ENCODE results near the gene CHODL. TPM values are rescaled to one million over a fixed set of nuclear protein-coding genes. Genes with fewer than 3 reads are reported as not detected.

The CHODL gene
- total RNA-seq, 4 donors from 2014 or later = 0.35 TPM; not detected in 3

DNA sequence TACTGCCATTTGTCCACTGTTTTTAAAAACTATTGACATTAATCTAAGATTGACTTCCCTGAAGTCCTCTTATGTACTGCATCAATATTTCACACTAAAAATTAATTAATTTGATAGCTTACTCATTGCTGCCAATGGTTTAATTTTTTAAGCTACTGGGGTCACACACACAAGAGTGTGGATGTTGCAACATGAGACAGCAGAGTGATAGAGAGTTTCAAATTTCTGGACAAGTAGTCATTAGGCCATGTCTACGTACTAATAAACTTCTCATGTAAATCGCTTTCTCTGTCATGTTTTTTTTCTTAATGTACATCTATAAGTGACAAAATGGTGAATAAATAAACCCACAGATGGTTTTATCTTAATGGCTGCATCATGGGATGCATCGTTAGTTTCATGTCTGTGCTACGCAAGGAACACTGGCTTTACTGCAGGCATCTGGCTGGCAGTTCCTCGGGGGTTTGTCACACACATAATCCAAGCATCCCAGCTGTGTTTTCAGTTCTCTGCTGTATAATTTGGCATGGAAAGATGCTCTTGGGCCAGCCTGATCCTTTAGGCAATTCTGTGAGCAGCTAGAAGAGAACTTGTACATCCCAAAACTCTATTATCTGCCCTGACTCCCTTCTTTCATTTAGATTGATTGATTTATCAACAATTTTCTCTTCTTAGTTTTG, 16.4 kb upstream of the CHODL start:
- Histone ChIP-seq H3K36me3 (no peaks in the 10 kb centered on the region), H3K27ac (no peak overlapping the region), H3K4me3 (no peak overlapping the region), H3K27me3 (no peaks in the 10 kb centered on the region), H3K9me3 (no peaks in the 10 kb centered on the region), H3K4me1 (no peaks in the 10 kb centered on the region)
- no peak for DNase-seq
- TF ChIP-seq, protein P1, sequence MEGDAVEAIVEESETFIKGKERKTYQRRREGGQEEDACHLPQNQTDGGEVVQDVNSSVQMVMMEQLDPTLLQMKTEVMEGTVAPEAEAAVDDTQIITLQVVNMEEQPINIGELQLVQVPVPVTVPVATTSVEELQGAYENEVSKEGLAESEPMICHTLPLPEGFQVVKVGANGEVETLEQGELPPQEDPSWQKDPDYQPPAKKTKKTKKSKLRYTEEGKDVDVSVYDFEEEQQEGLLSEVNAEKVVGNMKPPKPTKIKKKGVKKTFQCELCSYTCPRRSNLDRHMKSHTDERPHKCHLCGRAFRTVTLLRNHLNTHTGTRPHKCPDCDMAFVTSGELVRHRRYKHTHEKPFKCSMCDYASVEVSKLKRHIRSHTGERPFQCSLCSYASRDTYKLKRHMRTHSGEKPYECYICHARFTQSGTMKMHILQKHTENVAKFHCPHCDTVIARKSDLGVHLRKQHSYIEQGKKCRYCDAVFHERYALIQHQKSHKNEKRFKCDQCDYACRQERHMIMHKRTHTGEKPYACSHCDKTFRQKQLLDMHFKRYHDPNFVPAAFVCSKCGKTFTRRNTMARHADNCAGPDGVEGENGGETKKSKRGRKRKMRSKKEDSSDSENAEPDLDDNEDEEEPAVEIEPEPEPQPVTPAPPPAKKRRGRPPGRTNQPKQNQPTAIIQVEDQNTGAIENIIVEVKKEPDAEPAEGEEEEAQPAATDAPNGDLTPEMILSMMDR (IDR thresholded peaks at IDR 0.05) = no peak
- no peak for TF ChIP-seq POLR2A (IDR thresholded peaks at IDR 0.05)

DNA sequence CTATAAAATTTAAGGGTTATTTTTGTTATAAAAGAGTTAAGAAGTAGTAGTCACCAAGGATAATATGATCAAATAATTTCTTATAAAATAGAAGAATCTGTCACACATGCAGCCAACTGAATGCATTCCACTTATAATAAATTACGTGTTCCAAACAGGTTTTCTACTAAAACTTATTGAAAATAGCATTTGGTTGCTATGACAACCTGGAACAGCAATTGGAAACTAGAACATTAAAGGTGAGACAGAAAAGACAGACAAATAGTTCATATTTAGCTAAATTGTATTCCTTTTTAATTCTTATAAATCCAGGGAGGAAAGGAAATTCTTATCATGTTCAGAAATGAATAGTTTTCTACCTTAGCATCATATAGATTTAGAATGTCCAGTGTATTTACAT, 9.1 kb upstream of the CHODL start:
- Histone ChIP-seq H3K4me1 (no peaks in the 10 kb centered on the region), H3K9me3 (no peaks in the 10 kb centered on the region), H3K36me3 (no peaks in the 10 kb centered on the region), H3K27me3 (no peaks in the 10 kb centered on the region), H3K27ac (no peak overlapping the region), H3K4me3 (no peak overlapping the region)
- DNase-seq = no peak
- TF ChIP-seq, protein P1 (IDR thresholded peaks at IDR 0.05) = no peak
- no peak for TF ChIP-seq POLR2A (IDR thresholded peaks at IDR 0.05)

DNA sequence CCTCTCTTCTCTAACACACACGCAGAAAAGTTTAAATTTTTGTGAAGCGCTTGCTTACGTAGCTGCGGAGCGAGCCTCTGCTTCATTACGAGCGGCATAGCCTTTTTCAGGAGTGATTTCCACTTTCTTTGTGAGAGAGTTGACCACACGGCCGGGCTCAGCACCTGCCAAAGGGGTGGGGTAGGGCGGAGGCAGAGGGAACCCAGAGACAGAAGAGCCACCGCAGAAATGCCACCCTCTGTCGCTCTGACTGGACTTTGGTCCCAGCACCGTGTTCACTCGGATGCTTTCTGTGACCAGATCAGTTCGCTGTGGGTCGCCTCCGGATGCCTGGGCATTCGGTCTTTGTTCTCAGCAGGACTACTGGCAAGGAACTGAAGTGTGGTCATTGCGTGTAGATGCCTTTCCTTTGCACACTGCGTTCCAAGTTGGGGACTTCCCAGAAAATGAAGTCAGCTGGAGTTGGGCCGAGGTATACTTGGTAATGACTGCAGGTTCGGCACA, 883 bp downstream of the CHODL start:
- no peaks in the 10 kb centered on the region for H3K9me3 ChIP-seq
- TF ChIP-seq, protein P1 (IDR thresholded peaks at IDR 0.05) = no peak
- no peak for TF ChIP-seq POLR2A (IDR thresholded peaks at IDR 0.05)
- no peak overlapping the region for H3K27ac ChIP-seq
- no peaks in the 10 kb centered on the region for H3K27me3 ChIP-seq
- no peak for DNase-seq
- H3K4me3 ChIP-seq = peak overlapping the region; percentile 2 to 40 (median 16)
- H3K4me1 ChIP-seq = peaks cover 0 to 6% (median 0%) of the 10 kb centered on the region in 4 donors
- no peaks in the 10 kb centered on the region for H3K36me3 ChIP-seq

DNA sequence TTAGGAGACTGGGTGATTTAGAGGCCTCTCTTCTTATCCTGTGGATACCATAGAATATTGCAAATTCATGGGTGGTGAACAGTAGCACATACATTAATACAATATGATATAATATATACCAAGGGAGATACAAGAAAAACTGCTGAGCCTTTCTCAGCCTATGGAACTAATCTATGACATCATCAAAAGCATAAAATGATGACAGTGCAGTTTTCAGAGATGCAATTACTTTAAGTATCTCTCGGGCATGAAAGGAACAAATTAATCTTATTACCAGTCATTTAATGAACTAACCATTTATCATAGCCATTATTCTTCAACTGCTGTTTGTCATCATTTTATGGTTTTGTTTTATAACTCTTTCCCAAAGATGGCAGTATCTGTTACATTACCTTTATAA, 3.5 kb downstream of the CHODL start:
- no peaks in the 10 kb centered on the region for H3K36me3 ChIP-seq
- H3K4me3 ChIP-seq = no peak overlapping the region
- no peak overlapping the region for H3K27ac ChIP-seq
- no peak for DNase-seq
- TF ChIP-seq, protein P1 (IDR thresholded peaks at IDR 0.05) = no peak
- TF ChIP-seq POLR2A (IDR thresholded peaks at IDR 0.05) = no peak
- H3K9me3 ChIP-seq = no peaks in the 10 kb centered on the region
- no peaks in the 10 kb centered on the region for H3K27me3 ChIP-seq
- peaks cover 0 to 6% (median 0%) of the 10 kb centered on the region in 4 donors for H3K4me1 ChIP-seq

DNA sequence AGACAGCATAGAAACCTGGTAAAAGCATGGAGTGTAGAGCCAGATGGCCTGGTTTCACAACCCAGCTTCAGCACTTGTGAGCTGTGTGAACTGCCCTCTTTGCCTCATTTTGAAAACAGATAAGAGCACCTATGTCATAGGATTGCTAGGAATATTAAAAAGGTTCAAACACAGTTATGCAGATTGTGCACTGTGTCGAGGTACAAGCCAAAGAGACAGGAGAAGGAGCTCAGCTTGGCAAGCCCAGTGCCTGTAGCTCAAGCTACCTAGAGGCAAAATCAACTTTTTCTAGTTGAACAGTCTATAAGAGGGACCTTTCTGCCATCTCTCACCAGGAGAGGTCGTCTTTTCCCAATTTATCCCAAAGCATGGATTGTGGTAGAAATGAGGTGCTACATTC, 5.0 kb downstream of the CHODL start:
- TF ChIP-seq, protein P1 (IDR thresholded peaks at IDR 0.05) = no peak
- no peak for TF ChIP-seq POLR2A (IDR thresholded peaks at IDR 0.05)
- Histone ChIP-seq H3K9me3 (no peaks in the 10 kb centered on the region), H3K4me1 (peaks cover 0 to 6% (median 0%) of the 10 kb centered on the region in 4 donors), H3K36me3 (no peaks in the 10 kb centered on the region), H3K4me3 (no peak overlapping the region), H3K27me3 (no peaks in the 10 kb centered on the region), H3K27ac (no peak overlapping the region)
- DNase-seq = no peak
